PC-9 (cell line): ENCODE results near the gene MXRA7. TPM values are rescaled to one million over a fixed set of nuclear protein-coding genes. Genes with fewer than 3 reads are reported as not detected.

Experiments
- BruUV-seq: library from RNA; stranded (reverse); fragments of 400-500 nt; replicated peaks from 2 replicates; lab custom pipeline; 2021; lab: Mats Ljungman, UMichigan
- CTCF ChIA-PET: fragments of 300-600 bp; sonication (Branson Sonifier 250); formaldehyde crosslinking; loops from one replicate; lab custom pipeline; 2022; ENCODE audit warnings: antibody characterized with exemption; lab: Charles Lee
- POLR2A ChIA-PET: fragments of 300-600 bp; sonication (Branson Sonifier 250); formaldehyde crosslinking; loops from one replicate; lab custom pipeline; 2022; ENCODE audit warnings: antibody characterized with exemption; ENCODE audit not compliant: unreplicated experiment; lab: Charles Lee
- DNase-seq, 2 experiments: peaks; one replicate each; pipeline versions ENCODE4 v3.0.0 to v3.0.0-alpha.2; 2015 to 2022; ENCODE audit warnings: mixed read lengths in 1 of 2
- H2AFZ ChIP-seq: fragments of 200-600 bp; sonication (generic); 2 replicates; pipeline ENCODE4 v1.8.1; 2017; ENCODE audit warnings: antibody characterized with exemption
- H3F3A ChIP-seq: fragments of 200-600 bp; sonication (generic); 2 replicates; pipeline ENCODE4 v1.8.1; 2017; ENCODE audit warnings: antibody characterized with exemption, mild to moderate bottlenecking, low read depth; ENCODE audit not compliant: insufficient read depth
- H3K27ac ChIP-seq: fragments of 200-600 bp; sonication (generic); 2 replicates; pipeline ENCODE4 v1.6.1; 2016; ENCODE audit warnings: mixed run types
- H3K27me3 ChIP-seq: fragments of 200-600 bp; sonication (generic); 2 replicates; pipeline ENCODE4 v1.6.1; 2016; ENCODE audit warnings: low read depth, mixed run types; ENCODE audit not compliant: insufficient read depth
- H3K36me3 ChIP-seq: fragments of 200-600 bp; sonication (generic); 2 replicates; pipeline ENCODE4 v1.6.1; 2016; ENCODE audit warnings: low read depth, mixed run types
- H3K4me1 ChIP-seq: fragments of 200-600 bp; sonication (generic); replicated peaks from 2 replicates; pipeline ENCODE4 v1.6.1; 2016; ENCODE audit warnings: mixed run types; ENCODE audit not compliant: insufficient read depth
- H3K4me2 ChIP-seq: fragments of 200-600 bp; sonication (generic); 2 replicates; pipeline ENCODE4 v1.6.1; 2017; ENCODE audit warnings: mixed run types
- H3K4me3 ChIP-seq: fragments of 200-600 bp; sonication (generic); 2 replicates; pipeline ENCODE4 v1.6.1; 2016; ENCODE audit warnings: mixed run types
- H3K79me2 ChIP-seq: fragments of 200-600 bp; sonication (generic); 2 replicates; pipeline ENCODE4 v1.6.1; 2017; ENCODE audit warnings: low read depth, mixed run types
- H3K9me2 ChIP-seq: fragments of 200-600 bp; sonication (generic); 2 replicates; pipeline ENCODE4 v1.8.1; 2017; ENCODE audit warnings: mild to moderate bottlenecking; ENCODE audit not compliant: insufficient read depth
- H3K9me3 ChIP-seq: fragments of 200-600 bp; sonication (generic); 2 replicates; pipeline ENCODE4 v1.8.1; 2016; ENCODE audit warnings: low read depth; ENCODE audit not compliant: insufficient read depth
- H4K20me1 ChIP-seq: fragments of 200-600 bp; sonication (generic); 2 replicates; pipeline ENCODE4 v1.8.1; 2017; ENCODE audit not compliant: insufficient read depth
- CTCF ChIP-seq: fragments of 200-600 bp; sonication (generic); conservative IDR thresholded peaks from 2 replicates; pipeline ENCODE4 v1.6.1; 2017; ENCODE audit warnings: mixed run types, antibody characterized with exemption, mild to moderate bottlenecking, moderate library complexity
- EZH2 ChIP-seq: fragments of 200-600 bp; sonication (generic); IDR thresholded peaks from 2 replicates; pipeline ENCODE4 v1.8.0; 2017; ENCODE audit warnings: antibody characterized with exemption, low read depth
- intact Hi-C: fragments of 100-400 bp; cut with micrococcal nuclease; formaldehyde crosslinking; loops from one replicate; pipeline ENCODE4 v1.10.0; 2022; ENCODE audit not compliant: unreplicated experiment
- total RNA-seq: library from RNA; stranded (reverse); gene quantifications from 2 replicates; pipeline ENCODE4 v1.2.3, GENCODE V29; 2021

The MXRA7 gene
- total RNA-seq, 1 experiment from 2014 or later = 5.5 TPM

- Histone ChIP-seq H4K20me1 (no peaks in the 10 kb centered on the region), H3K4me2 (no peak overlapping the region)
Observed at GRCh38 chr17:76682296-76682695, 28.5 kb downstream of the MXRA7 start.

DNA sequence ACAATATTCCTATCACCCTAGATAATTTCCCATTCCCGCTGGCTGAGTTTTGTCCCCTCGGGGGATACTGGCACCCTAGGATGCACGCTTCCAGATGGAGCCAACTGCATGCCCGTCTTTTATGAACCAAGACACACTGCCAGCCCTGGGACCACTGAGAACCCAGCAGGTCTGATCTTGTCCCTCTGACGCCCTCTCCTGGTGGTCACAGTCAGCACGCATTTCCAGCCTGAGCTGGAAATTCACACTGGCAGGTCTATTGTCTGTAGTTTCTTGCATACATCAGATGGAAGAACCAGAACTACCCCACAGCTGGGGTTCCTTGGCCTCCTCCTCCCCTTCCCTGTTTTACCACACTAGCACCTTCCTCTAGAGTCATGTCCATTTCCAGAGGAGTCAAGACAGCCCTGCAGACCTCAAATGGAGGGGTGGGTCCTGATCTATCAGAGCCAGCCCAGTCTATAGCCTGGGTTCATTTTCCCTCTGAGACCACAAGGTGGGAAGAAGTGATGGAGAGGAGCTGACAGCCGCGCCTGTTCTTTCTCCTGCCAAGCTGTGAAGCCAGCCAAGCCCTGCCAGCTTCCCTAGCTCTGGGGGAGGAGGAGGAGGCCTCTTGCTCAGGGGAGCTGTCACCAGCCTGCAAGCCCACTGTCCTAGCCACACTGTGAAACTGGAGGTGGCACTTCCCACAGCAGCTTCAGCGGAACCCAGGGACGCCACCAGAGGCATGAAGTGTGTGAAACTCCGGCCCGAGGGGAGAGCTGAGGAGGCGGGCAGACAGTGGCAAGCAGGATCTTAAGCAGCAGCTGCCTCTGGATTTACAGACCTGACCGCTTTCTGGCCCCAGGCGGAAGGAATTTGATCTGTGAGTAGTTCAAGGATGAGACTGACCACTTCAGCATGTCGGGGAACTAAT is 29.3 kb downstream of the MXRA7 start:
- no peak overlapping the region for H3K27ac ChIP-seq
- H3K9me3 ChIP-seq = no peaks in the 10 kb centered on the region
- TF ChIP-seq CTCF (peak; percentile 77), EZH2 (no peak)
- no peaks in the 10 kb centered on the region for H3K27me3 ChIP-seq
- H3K4me1 ChIP-seq = no peaks in the 10 kb centered on the region
- ChIA-PET CTCF (interaction anchor here (1.0 to 2.4 kb wide), 6 partner anchors 10 to 159 kb away, joined by 5 to 11 read pairs (median 7); no protein-coding TSS in a partner anchor), POLR2A (interaction anchor here (0.6 to 0.8 kb wide), 4 partner anchors 49 to 188 kb away, joined by 3 to 8 read pairs (median 5); no protein-coding TSS in a partner anchor)
- BruUV-seq = no TSS peak
- no peaks in the 10 kb centered on the region for H3F3A ChIP-seq
- H3K79me2 ChIP-seq = no peaks in the 10 kb centered on the region
- H2AFZ ChIP-seq = no peak overlapping the region
- no peak overlapping the region for H3K4me2 ChIP-seq
- H4K20me1 ChIP-seq = no peaks in the 10 kb centered on the region
- no peaks in the 10 kb centered on the region for H3K36me3 ChIP-seq
- H3K4me3 ChIP-seq = no peak overlapping the region
- DNase-seq = peak in 1 of 2 experiments; percentile 70
- intact Hi-C loops = loop anchor here (1.0 kb wide), 3 partner anchors 68 to 158 kb away; no protein-coding TSS in a partner anchor
- H3K9me2 ChIP-seq = no peaks in the 10 kb centered on the region

More at GRCh38 chr17:76682296-76682695, 28.5 kb downstream of the MXRA7 start:
- DNase-seq = no peak
- no peaks in the 10 kb centered on the region for H3K79me2 ChIP-seq
- H3F3A ChIP-seq = no peaks in the 10 kb centered on the region
- no peaks in the 10 kb centered on the region for H3K9me3 ChIP-seq
- no peak overlapping the region for H2AFZ ChIP-seq
- ChIA-PET POLR2A (no interaction called here), CTCF (interaction anchor here (1.7 to 2.4 kb wide), 5 partner anchors 51 to 160 kb away, joined by 6 to 11 read pairs (median 7); no protein-coding TSS in a partner anchor)
- no peaks in the 10 kb centered on the region for H3K9me2 ChIP-seq
- BruUV-seq = no TSS peak
- no peaks in the 10 kb centered on the region for H3K4me1 ChIP-seq
- TF ChIP-seq EZH2 (no peak), CTCF (no peak)
- no peaks in the 10 kb centered on the region for H3K36me3 ChIP-seq
- H3K4me3 ChIP-seq = no peak overlapping the region
- intact Hi-C loops = no loop called here
- H3K27ac ChIP-seq = no peak overlapping the region
- no peaks in the 10 kb centered on the region for H3K27me3 ChIP-seq

DNA sequence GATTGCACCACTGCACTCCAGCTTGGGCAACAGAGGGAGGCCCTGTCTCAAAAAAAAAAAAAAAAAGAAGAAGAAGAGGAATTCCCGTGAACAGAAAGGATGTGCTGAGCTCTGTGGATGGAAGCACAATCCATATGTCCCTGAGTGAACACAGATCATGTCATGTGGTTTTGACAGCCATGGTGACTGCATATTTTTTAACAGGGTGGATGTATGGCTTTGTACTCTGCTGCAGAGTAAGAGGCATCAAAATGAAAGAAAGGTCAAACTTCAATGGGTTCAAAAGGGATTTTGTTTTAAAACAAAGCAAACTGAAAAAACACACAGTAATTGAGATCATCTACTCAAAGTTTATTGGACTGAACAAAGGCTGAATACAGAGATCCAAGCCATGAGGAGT is 31.5 kb downstream of the MXRA7 start:
- Histone ChIP-seq H3F3A (no peaks in the 10 kb centered on the region), H3K4me3 (no peak overlapping the region), H2AFZ (no peak overlapping the region), H3K9me2 (no peaks in the 10 kb centered on the region), H3K79me2 (no peaks in the 10 kb centered on the region), H3K27me3 (no peaks in the 10 kb centered on the region), H4K20me1 (no peaks in the 10 kb centered on the region), H3K36me3 (no peaks in the 10 kb centered on the region), H3K27ac (no peak overlapping the region), H3K9me3 (no peaks in the 10 kb centered on the region), H3K4me1 (no peaks in the 10 kb centered on the region), H3K4me2 (no peak overlapping the region)
- CTCF ChIA-PET = no interaction called here
- DNase-seq = no peak
- intact Hi-C loops = no loop called here
- TF ChIP-seq EZH2 = no peak
- TF ChIP-seq CTCF = no peak
- POLR2A ChIA-PET = no interaction called here
- no TSS peak for BruUV-seq
